Sigmoid colon (tissue), 7 donors: ENCODE measurements around the gene GLIS2. TPM values are rescaled to one million over a fixed set of nuclear protein-coding genes. Genes with fewer than 3 reads are reported as not detected.
A peak's percentile ranks its signal among the peaks of the same experiment; 100 is the strongest.

Experiments
- DNase-seq: peaks from one replicate; pipeline ENCODE4 v3.0.0-alpha.2; 2019
- H3K27ac ChIP-seq, 4 donors: fragments of 200-600 bp; sonication (generic); one replicate each; pipeline ENCODE4 v1.5.1; 2016 to 2019; ENCODE audit warnings: mild to moderate bottlenecking in 1 of 4
- H3K27me3 ChIP-seq, 3 donors: fragments of 200-600 bp; sonication (generic); one replicate each; pipeline ENCODE4 v1.5.1; 2019; ENCODE audit warnings: mild to moderate bottlenecking in 1 of 3
- H3K36me3 ChIP-seq, 4 donors: fragments of 200-600 bp; sonication (generic); one replicate each; pipeline ENCODE4 v1.5.1; 2016 to 2019
- H3K4me1 ChIP-seq, 4 donors: fragments of 200-600 bp; sonication (generic); one replicate each; pipeline ENCODE4 v1.5.1; 2017 to 2019
- H3K4me3 ChIP-seq, 4 donors: fragments of 200-600 bp; sonication (generic); one replicate each; pipeline ENCODE4 v1.5.1; 2017 to 2019; ENCODE audit warnings: mild to moderate bottlenecking in 2 of 4, moderate library complexity in 1 of 4
- H3K9me3 ChIP-seq, 4 donors: fragments of 200-600 bp in 3 of 4; sonication (generic) in 3 of 4; one replicate each; pipeline versions ENCODE4 v1.5.1 to v1.6.1; 2013 to 2019
- CTCF ChIP-seq, 4 experiments: fragments of 450-650 bp in 3 of 4; fragments of 200-600 bp in 1 of 4; IDR thresholded peaks; one replicate each; pipeline ENCODE4 v1.5.1; 2016 to 2019; ENCODE audit warnings: antibody characterized with exemption in 4 of 4, mild to moderate bottlenecking in 3 of 4, moderate library complexity in 2 of 4
- EP300 ChIP-seq, 4 donors: sonication (generic); formaldehyde crosslinking; IDR thresholded peaks; one replicate each; pipeline ENCODE4 v1.6.1; 2017; ENCODE audit warnings: antibody characterized with exemption in 4 of 4
- POLR2A ChIP-seq, 2 donors: fragments of 450-650 bp; IDR thresholded peaks; one replicate each; pipeline ENCODE4 v1.6.1; 2016; ENCODE audit warnings: antibody characterized with exemption in 2 of 2, mild to moderate bottlenecking in 2 of 2, moderate library complexity in 2 of 2
- POLR2AphosphoS5 ChIP-seq, 4 donors: sonication (generic); formaldehyde crosslinking; IDR thresholded peaks; one replicate each; pipeline ENCODE4 v1.6.1; 2017; ENCODE audit warnings: antibody characterized with exemption in 4 of 4
- WGBS, 2 donors: extraction: QIAGEN DNeasy Blood & Tissue Kit; methylation state at CpG; one replicate each; pipeline ENCODE4 v1.1.7; 2013; 5-methylcytosine and 5-hydroxymethylcytosine counted together
- intact Hi-C: fragments of 100-400 bp; cut with DNase I; formaldehyde crosslinking; loops from one replicate; pipeline ENCODE4 v1.15.1; 2023
- polyA plus RNA-seq, 3 donors: library from polyadenylated mRNA; stranded (reverse); fragments of 200-250 nt; gene quantifications; one replicate each; pipeline ENCODE4 v1.2.3, GENCODE V29; 2013
- total RNA-seq, 4 donors: library from RNA; depleted of rRNA; stranded (reverse); fragments of >200 nt; gene quantifications; one replicate each; pipeline ENCODE4 v1.1.0, GENCODE V29; 2016
- donor health status: healthy with polysubstance abuse.
- donor health status: Bipolar disorder and iron deficiency.
- donor health status: healthy.

GLIS2 gene
- total and polyA plus RNA-seq, 7 donors = 0.69 to 11.9 (median 5.4) TPM

- TF ChIP-seq POLR2AphosphoS5 (IDR thresholded peaks at IDR 0.05) (no peak), POLR2A (IDR thresholded peaks at IDR 0.05) (no peak), EP300 (IDR thresholded peaks at IDR 0.05) (no peak), CTCF (IDR thresholded peaks at IDR 0.05) (no peak)
- intact Hi-C loops = no loop called here
- Histone ChIP-seq H3K4me1 (peaks cover 0 to 86% (median 78%) of the 10 kb centered on the region in 4 donors), H3K27ac (peak overlapping the region; percentile 82 to 97 (median 90)), H3K36me3 (peaks cover 0 to 16% (median 3%) of the 10 kb centered on the region in 4 donors), H3K4me3 (no peak overlapping the region), H3K9me3 (no peaks in the 10 kb centered on the region), H3K27me3 (no peaks in the 10 kb centered on the region)
- no peak for DNase-seq
- WGBS, 2 donors = 82 to 85% methylated on average over 27 of the region's 27 CpGs
Observed at GRCh38 chr16:4376893-4377572, 61.2 kb downstream of the GLIS2 start.

- WGBS, 2 donors = 88 to 89% methylated on average over 12 of the region's 12 CpGs
- Histone ChIP-seq H3K27me3 (no peaks in the 10 kb centered on the region), H3K36me3 (peaks cover 2 to 22% (median 7%) of the 10 kb centered on the region in 4 donors), H3K4me3 (no peak overlapping the region), H3K27ac (peak overlapping the region; percentile 82 to 97 (median 90)), H3K4me1 (peaks cover 0 to 80% (median 71%) of the 10 kb centered on the region in 4 donors), H3K9me3 (no peaks in the 10 kb centered on the region)
- TF ChIP-seq POLR2A (IDR thresholded peaks at IDR 0.05) (no peak), CTCF (IDR thresholded peaks at IDR 0.05) (no peak), EP300 (IDR thresholded peaks at IDR 0.05) (no peak), POLR2AphosphoS5 (IDR thresholded peaks at IDR 0.05) (no peak)
- intact Hi-C loops = no loop called here
- DNase-seq = no peak
Observed at GRCh38 chr16:4377573-4378154, 61.8 kb downstream of the GLIS2 start.

GRCh38 chr16:4378161-4378666 is 62.3 kb downstream of the GLIS2 start:
- TF ChIP-seq POLR2A (IDR thresholded peaks at IDR 0.05) (no peak), POLR2AphosphoS5 (IDR thresholded peaks at IDR 0.05) (peak in 1 of 4 donors; percentile 38)
- no peak for DNase-seq
- H3K27ac ChIP-seq = peak overlapping the region; percentile 82 to 97 (median 90)
- no peaks in the 10 kb centered on the region for H3K9me3 ChIP-seq
- no peaks in the 10 kb centered on the region for H3K27me3 ChIP-seq
- 84 to 88% methylated on average over 15 of the region's 15 CpGs for WGBS, 2 donors
- intact Hi-C loops = no loop called here
- H3K4me3 ChIP-seq = no peak overlapping the region
- peaks cover 0 to 74% (median 66%) of the 10 kb centered on the region in 4 donors for H3K4me1 ChIP-seq
- H3K36me3 ChIP-seq = peaks cover 5 to 27% (median 11%) of the 10 kb centered on the region in 4 donors

- peak overlapping the region in 3 of 4 donors; percentile 82 to 97 (median 90) for H3K27ac ChIP-seq
- no peaks in the 10 kb centered on the region for H3K9me3 ChIP-seq
- H3K36me3 ChIP-seq = peaks cover 5 to 27% (median 13%) of the 10 kb centered on the region in 4 donors
- no peak for DNase-seq
- 89 to 91% methylated on average over 21 of the region's 21 CpGs for WGBS, 2 donors
- H3K27me3 ChIP-seq = no peaks in the 10 kb centered on the region
- TF ChIP-seq EP300 (IDR thresholded peaks at IDR 0.05) = no peak
- TF ChIP-seq CTCF (IDR thresholded peaks at IDR 0.05) = no peak
- TF ChIP-seq POLR2AphosphoS5 (IDR thresholded peaks at IDR 0.05) = no peak
- no peak for TF ChIP-seq POLR2A (IDR thresholded peaks at IDR 0.05)
- peaks cover 0 to 65% (median 57%) of the 10 kb centered on the region in 4 donors for H3K4me1 ChIP-seq
- intact Hi-C loops = no loop called here
- H3K4me3 ChIP-seq = no peak overlapping the region
Observed at GRCh38 chr16:4378999-4379690, 63.3 kb downstream of the GLIS2 start.
